IPS-18a (cell line): ENCODE data around the gene ARHGEF4.
"Not testable (repeated sequence)": the region's sequence is repeated elsewhere in the genome, so short reads cannot be mapped to it uniquely, and the experiment has no call there.

Experiments
- H3K27ac ChIP-seq: one replicate; pipeline ENCODE4 v1.5.1; 2013; ENCODE audit warnings: low read length
- H3K27me3 ChIP-seq: one replicate; pipeline ENCODE4 v1.6.1; 2013; ENCODE audit warnings: mild to moderate bottlenecking, low read length; ENCODE audit not compliant: control insufficient read depth, insufficient read depth
- H3K36me3 ChIP-seq: one replicate; pipeline ENCODE4 v1.6.1; 2013; ENCODE audit warnings: low read depth, low read length; ENCODE audit not compliant: control insufficient read depth
- H3K4me1 ChIP-seq: one replicate; pipeline ENCODE4 v1.6.1; 2013; ENCODE audit warnings: low read depth, low read length; ENCODE audit not compliant: control insufficient read depth
- H3K4me3 ChIP-seq: one replicate; pipeline ENCODE4 v1.5.1; 2013; ENCODE audit warnings: low read length
- H3K9ac ChIP-seq: one replicate; pipeline ENCODE4 v1.6.1; 2013; ENCODE audit warnings: mild to moderate bottlenecking, low read length, moderate library complexity
- H3K9me3 ChIP-seq: one replicate; pipeline ENCODE4 v1.6.1; 2013; ENCODE audit warnings: low read depth, low read length; ENCODE audit not compliant: control insufficient read depth

Gene ARHGEF4

GRCh38 chr2:130976591-130977237, 140.0 kb downstream of the ARHGEF4 start:
- Histone ChIP-seq H3K27ac (no peak overlapping the region), H3K9ac (no peak overlapping the region), H3K4me1 (no peaks in the 10 kb centered on the region), H3K27me3 (no peaks in the 10 kb centered on the region), H3K9me3 (peaks cover 4% of the 10 kb centered on the region), H3K4me3 (no peak overlapping the region), H3K36me3 (no peaks in the 10 kb centered on the region)

GRCh38 chr2:130977461-130978050, 140.8 kb downstream of the ARHGEF4 start:
- Histone ChIP-seq H3K9ac (no peak overlapping the region), H3K27me3 (no peaks in the 10 kb centered on the region), H3K4me3 (no peak overlapping the region), H3K27ac (no peak overlapping the region), H3K4me1 (no peaks in the 10 kb centered on the region), H3K9me3 (peaks cover 4% of the 10 kb centered on the region), H3K36me3 (no peaks in the 10 kb centered on the region)

- Histone ChIP-seq H3K9ac (no peak overlapping the region), H3K9me3 (peaks cover 4% of the 10 kb centered on the region), H3K4me1 (no peaks in the 10 kb centered on the region), H3K4me3 (no peak overlapping the region), H3K27me3 (no peaks in the 10 kb centered on the region), H3K27ac (no peak overlapping the region), H3K36me3 (no peaks in the 10 kb centered on the region)
Observed at GRCh38 chr2:130981667-130982066, 145.0 kb downstream of the ARHGEF4 start.

- H3K9ac ChIP-seq: no peak overlapping the region
- no peak overlapping the region for H3K4me3 ChIP-seq
- no peaks in the 10 kb centered on the region for H3K36me3 ChIP-seq
- no peaks in the 10 kb centered on the region for H3K27me3 ChIP-seq
- H3K4me1 ChIP-seq: no peaks in the 10 kb centered on the region
- no peaks in the 10 kb centered on the region for H3K9me3 ChIP-seq
- H3K27ac ChIP-seq: no peak overlapping the region
Observed at GRCh38 chr2:130985206-130985780, 148.6 kb downstream of the ARHGEF4 start.

- no peaks in the 10 kb centered on the region for H3K36me3 ChIP-seq
- no peaks in the 10 kb centered on the region for H3K4me1 ChIP-seq
- H3K27me3 ChIP-seq: no peaks in the 10 kb centered on the region
- no peak overlapping the region for H3K9ac ChIP-seq
- no peak overlapping the region for H3K27ac ChIP-seq
- H3K4me3 ChIP-seq: no peak overlapping the region
- no peaks in the 10 kb centered on the region for H3K9me3 ChIP-seq
Observed at GRCh38 chr2:130985831-130986649, 149.3 kb downstream of the ARHGEF4 start.

- Histone ChIP-seq H3K36me3 (no peaks in the 10 kb centered on the region), H3K4me3 (no peak overlapping the region), H3K4me1 (no peaks in the 10 kb centered on the region), H3K27ac (no peak overlapping the region), H3K27me3 (no peaks in the 10 kb centered on the region), H3K9ac (no peak overlapping the region), H3K9me3 (no peaks in the 10 kb centered on the region)
Observed at GRCh38 chr2:130986890-130987493, 150.3 kb downstream of the ARHGEF4 start.

- no peak overlapping the region for H3K9ac ChIP-seq
- H3K4me3 ChIP-seq: no peak overlapping the region
- no peak overlapping the region for H3K27ac ChIP-seq
- no peaks in the 10 kb centered on the region for H3K27me3 ChIP-seq
- no peaks in the 10 kb centered on the region for H3K4me1 ChIP-seq
- H3K9me3 ChIP-seq: no peaks in the 10 kb centered on the region
- H3K36me3 ChIP-seq: no peaks in the 10 kb centered on the region
Observed at GRCh38 chr2:130987519-130988425, 151.1 kb downstream of the ARHGEF4 start.

GRCh38 chr2:130991446-130991845, 154.7 kb downstream of the ARHGEF4 start:
- H3K4me1 ChIP-seq, H3K4me3 ChIP-seq, H3K36me3 ChIP-seq, H3K27ac ChIP-seq, H3K27me3 ChIP-seq, H3K9me3 ChIP-seq, H3K9ac ChIP-seq: not testable (repeated sequence)

- H3K4me3 ChIP-seq, H3K4me1 ChIP-seq, H3K36me3 ChIP-seq, H3K9ac ChIP-seq, H3K9me3 ChIP-seq, H3K27ac ChIP-seq, H3K27me3 ChIP-seq: not testable (repeated sequence)
Observed at GRCh38 chr2:130992003-130992402, 155.3 kb downstream of the ARHGEF4 start.

GRCh38 chr2:130996691-130997090, 160.0 kb downstream of the ARHGEF4 start:
- Histone ChIP-seq H3K4me1 (no peaks in the 10 kb centered on the region), H3K9ac (no peak overlapping the region), H3K9me3 (no peaks in the 10 kb centered on the region), H3K36me3 (no peaks in the 10 kb centered on the region), H3K27ac (no peak overlapping the region), H3K4me3 (no peak overlapping the region), H3K27me3 (no peaks in the 10 kb centered on the region)
